SK-N-SH treated with all-trans-retinoic acid at 6 μM for 48 hours (cell line): Measurements from ENCODE around the gene NCLN.

Experiments
- ATAC-seq: fragments of 200-7000 bp; cut with Tn5 transposase; 3 replicates; pipeline ENCODE4 v1.9.1; 2020; ENCODE audit warnings: mild to moderate bottlenecking, moderate library complexity
- ARNTL ChIP-seq: fragments of 450-650 bp; formaldehyde crosslinking; IDR thresholded peaks from 2 replicates; pipeline ENCODE4 v1.5.0; 2020; ENCODE audit warnings: low read depth, mild to moderate bottlenecking, moderate library complexity, borderline replicate concordance
- BACH2 ChIP-seq: fragments of 250-450 bp; sonication (Bioruptor Pico); IDR thresholded peaks from 2 replicates; pipeline ENCODE4 v1.9.0; 2021; ENCODE audit warnings: mild to moderate bottlenecking, borderline replicate concordance
- CREB5 ChIP-seq: fragments of 250-450 bp; sonication (Bioruptor Pico); IDR thresholded peaks from 2 replicates; pipeline ENCODE4 v1.5.1; 2020; ENCODE audit warnings: low read depth, mild to moderate bottlenecking, moderate library complexity
- CSDC2 ChIP-seq: fragments of 250-450 bp; sonication (Bioruptor Pico); IDR thresholded peaks from 2 replicates; pipeline ENCODE4 v1.5.0; 2020; ENCODE audit warnings: mild to moderate bottlenecking, moderate library complexity
- CSRNP3 ChIP-seq: fragments of 250-450 bp; sonication (Bioruptor Pico); IDR thresholded peaks from 2 replicates; pipeline ENCODE4 v1.5.1; 2021; ENCODE audit warnings: mild to moderate bottlenecking, moderate library complexity
- ESRRG ChIP-seq: fragments of 250-450 bp; sonication (Bioruptor Pico); IDR thresholded peaks from 2 replicates; pipeline ENCODE4 v1.6.1; 2021; ENCODE audit warnings: mild to moderate bottlenecking
- GLIS3 ChIP-seq: fragments of 250-450 bp; sonication (Bioruptor Pico); IDR thresholded peaks from 2 replicates; pipeline ENCODE4 v1.5.0; 2020; ENCODE audit warnings: mild to moderate bottlenecking, moderate library complexity
- ISL1 ChIP-seq: fragments of 250-450 bp; sonication (Bioruptor Pico); IDR thresholded peaks from 2 replicates; pipeline ENCODE4 v2.1.2; 2022; ENCODE audit warnings: mild to moderate bottlenecking, moderate library complexity
- OSR1 ChIP-seq: fragments of 250-450 bp; sonication (Bioruptor Pico); IDR thresholded peaks from 2 replicates; pipeline ENCODE4 v1.8.0; 2022; ENCODE audit warnings: moderate library complexity, mild to moderate bottlenecking, inconsistent platforms
- PATZ1 ChIP-seq: fragments of 250-450 bp; sonication (Bioruptor Pico); IDR thresholded peaks from 2 replicates; pipeline ENCODE4 v1.8.0; 2020; ENCODE audit warnings: mild to moderate bottlenecking, moderate library complexity, borderline replicate concordance
- POU6F1 ChIP-seq: fragments of 250-450 bp; sonication (Bioruptor Pico); IDR thresholded peaks from 2 replicates; pipeline ENCODE4 v1.8.0; 2021; ENCODE audit warnings: low read depth, mild to moderate bottlenecking, moderate library complexity, borderline replicate concordance
- PPARA ChIP-seq: fragments of 250-450 bp; sonication (Bioruptor Pico); IDR thresholded peaks from 2 replicates; pipeline ENCODE4 v1.5.0; 2020; ENCODE audit warnings: mild to moderate bottlenecking, borderline replicate concordance
- RARB ChIP-seq: fragments of 250-450 bp; sonication (Bioruptor Pico); IDR thresholded peaks from 2 replicates; pipeline ENCODE4 v1.8.0; 2021; ENCODE audit warnings: mild to moderate bottlenecking, moderate library complexity
- SNAI2 ChIP-seq: fragments of 250-450 bp; sonication (Bioruptor Pico); IDR thresholded peaks from 2 replicates; pipeline ENCODE4 v1.5.0; 2020; ENCODE audit warnings: mild to moderate bottlenecking, moderate library complexity
- TCF4 ChIP-seq: fragments of 250-450 bp; sonication (Bioruptor Pico); IDR thresholded peaks from 2 replicates; pipeline ENCODE4 v1.8.0; 2021; ENCODE audit warnings: mild to moderate bottlenecking, moderate library complexity, borderline replicate concordance
- TOX ChIP-seq: fragments of 250-450 bp; sonication (Bioruptor Pico); IDR thresholded peaks from 2 replicates; pipeline ENCODE4 v1.8.0; 2021; ENCODE audit warnings: mild to moderate bottlenecking, moderate library complexity, borderline replicate concordance
- TSHZ2 ChIP-seq: fragments of 250-450 bp; sonication (Bioruptor Pico); IDR thresholded peaks from 2 replicates; pipeline ENCODE4 v1.5.0; 2020; ENCODE audit warnings: mild to moderate bottlenecking, moderate library complexity
- ZC3H10 ChIP-seq: fragments of 250-450 bp; sonication (Bioruptor Pico); IDR thresholded peaks from 2 replicates; pipeline ENCODE4 v1.5.1; 2021; ENCODE audit warnings: mild to moderate bottlenecking, moderate library complexity
- ZFP30 ChIP-seq: fragments of 450-650 bp; formaldehyde crosslinking; IDR thresholded peaks from 2 replicates; pipeline ENCODE4 v1.5.0; 2022; ENCODE audit warnings: mild to moderate bottlenecking, moderate library complexity
- ZNF565 ChIP-seq: fragments of 450-650 bp; formaldehyde crosslinking; conservative IDR thresholded peaks from 2 replicates; pipeline ENCODE4 v1.5.0; 2020; ENCODE audit warnings: low read depth, mild to moderate bottlenecking, moderate library complexity
- ZNF8 ChIP-seq: fragments of 450-650 bp; formaldehyde crosslinking; IDR thresholded peaks from 2 replicates; pipeline ENCODE4 v1.5.0; 2020; ENCODE audit warnings: mild to moderate bottlenecking, moderate library complexity

NCLN gene

GRCh38 chr19:3239367-3239766 is 53.6 kb downstream of the NCLN start:
- no peak for ATAC-seq
- TF ChIP-seq ZNF565 (CRISPR knock-in tag) (no peak), BACH2 (no peak), OSR1 (CRISPR knock-in tag) (no peak), TCF4 (no peak), PATZ1 (CRISPR knock-in tag) (no peak), ZC3H10 (CRISPR knock-in tag) (no peak), CREB5 (CRISPR knock-in tag) (no peak), CSRNP3 (CRISPR knock-in tag) (no peak), ESRRG (CRISPR knock-in tag) (no peak), CSDC2 (CRISPR knock-in tag) (no peak), ZFP30 (no peak), PPARA (CRISPR knock-in tag) (no peak)

- no peak for TF ChIP-seq ZFP30
- TF ChIP-seq ARNTL (CRISPR knock-in tag) = no peak
- no peak for TF ChIP-seq ZNF565 (CRISPR knock-in tag)
- TF ChIP-seq GLIS3 = no peak
- no peak for TF ChIP-seq ISL1 (CRISPR knock-in tag)
- TF ChIP-seq RARB (CRISPR knock-in tag) = no peak
- TF ChIP-seq SNAI2 (CRISPR knock-in tag) = no peak
- ATAC-seq = no peak
Observed at GRCh38 chr19:3243819-3244700, 58.3 kb downstream of the NCLN start.

GRCh38 chr19:3245050-3245449 is 59.3 kb downstream of the NCLN start:
- ATAC-seq = no peak
- no peak for TF ChIP-seq CSRNP3 (CRISPR knock-in tag)
- no peak for TF ChIP-seq TOX
- no peak for TF ChIP-seq GLIS3
- TF ChIP-seq BACH2 = no peak
- no peak for TF ChIP-seq TCF4
- TF ChIP-seq TSHZ2 = no peak

- ATAC-seq = no peak
- no peak for TF ChIP-seq ZFP30
- no peak for TF ChIP-seq ZNF8
- no peak for TF ChIP-seq SNAI2 (CRISPR knock-in tag)
- no peak for TF ChIP-seq POU6F1 (CRISPR knock-in tag)
- TF ChIP-seq CSRNP3 (CRISPR knock-in tag) = no peak
- TF ChIP-seq TCF4 = no peak
- no peak for TF ChIP-seq ZC3H10 (CRISPR knock-in tag)
- no peak for TF ChIP-seq ARNTL (CRISPR knock-in tag)
- no peak for TF ChIP-seq BACH2
- TF ChIP-seq RARB (CRISPR knock-in tag) = no peak
- no peak for TF ChIP-seq ESRRG (CRISPR knock-in tag)
- TF ChIP-seq OSR1 (CRISPR knock-in tag) = no peak
Observed at GRCh38 chr19:3248728-3249326, 63.1 kb downstream of the NCLN start.
